Globus pallidus (tissue), 1 donor: ENCODE data around the gene ATRAID.
"Not testable (repeated sequence)": the region's sequence is repeated elsewhere in the genome, so short reads cannot be mapped to it uniquely, and the experiment has no call there.

ENCODE experiments used
- DNase-seq: peaks from one replicate; pipeline ENCODE4 v3.0.0-alpha.2; 2015; ENCODE audit warnings: low spot score

Gene ATRAID, protein sequence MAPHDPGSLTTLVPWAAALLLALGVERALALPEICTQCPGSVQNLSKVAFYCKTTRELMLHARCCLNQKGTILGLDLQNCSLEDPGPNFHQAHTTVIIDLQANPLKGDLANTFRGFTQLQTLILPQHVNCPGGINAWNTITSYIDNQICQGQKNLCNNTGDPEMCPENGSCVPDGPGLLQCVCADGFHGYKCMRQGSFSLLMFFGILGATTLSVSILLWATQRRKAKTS

GRCh38 chr2:27211943-27212625 lies at the start of gene ATRAID, which contains the start of gene SLC5A6:
ATRAID (plus strand) TSS chr2:27212041; CDS start chr2:27212369, 328 bp downstream.
SLC5A6 (minus strand) TSS chr2:27212268; CDS start chr2:27207650, 4,618 bp downstream.
- DNase-seq, result peak; percentile 91

DNA sequence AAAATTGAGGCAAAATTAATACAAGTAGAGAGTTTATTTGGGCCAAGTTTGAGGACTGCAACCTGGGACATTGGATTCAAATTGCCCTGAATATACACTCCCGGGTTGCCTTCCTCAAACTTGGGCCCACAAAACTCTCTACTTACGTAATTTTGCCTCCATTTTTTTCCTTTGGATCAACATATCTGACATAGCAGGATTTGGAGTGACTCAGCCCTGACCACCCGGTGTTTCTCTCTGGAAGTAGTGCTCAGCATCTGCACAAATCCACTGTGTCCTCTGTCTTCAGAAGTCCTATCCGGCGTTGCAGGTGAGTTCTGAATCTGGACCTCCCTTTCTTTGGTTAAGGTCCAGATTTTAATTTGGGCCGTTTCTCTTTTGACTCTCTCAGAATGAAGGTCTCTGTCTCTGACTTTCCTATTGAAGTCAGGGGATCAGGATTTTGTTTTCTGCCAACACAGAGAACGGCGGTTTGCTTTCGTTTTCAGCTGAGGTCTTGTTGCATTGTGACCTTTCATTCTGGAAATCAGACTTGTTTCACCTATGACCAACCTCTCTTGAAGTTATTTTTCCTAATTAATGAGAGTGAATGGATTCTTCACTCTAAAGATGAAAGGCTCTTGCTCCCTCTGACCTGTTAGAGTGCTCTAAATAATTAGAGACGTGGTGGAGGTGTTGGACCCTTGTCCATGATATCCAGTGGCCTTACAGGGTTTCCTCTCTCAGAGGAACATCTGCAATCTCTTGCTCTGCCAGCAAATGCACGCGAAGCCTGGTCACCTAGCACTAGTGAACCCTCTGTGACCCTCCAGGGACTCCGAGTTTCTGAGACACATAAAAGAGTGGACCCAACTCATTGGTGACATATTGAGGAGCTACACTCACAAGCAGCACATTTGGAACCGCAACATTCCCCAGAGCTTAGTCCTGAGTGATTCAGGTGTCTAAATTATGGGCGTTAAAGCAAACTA lies 49.4 kb upstream of the ATRAID start:
- DNase-seq, result no peak

DNA sequence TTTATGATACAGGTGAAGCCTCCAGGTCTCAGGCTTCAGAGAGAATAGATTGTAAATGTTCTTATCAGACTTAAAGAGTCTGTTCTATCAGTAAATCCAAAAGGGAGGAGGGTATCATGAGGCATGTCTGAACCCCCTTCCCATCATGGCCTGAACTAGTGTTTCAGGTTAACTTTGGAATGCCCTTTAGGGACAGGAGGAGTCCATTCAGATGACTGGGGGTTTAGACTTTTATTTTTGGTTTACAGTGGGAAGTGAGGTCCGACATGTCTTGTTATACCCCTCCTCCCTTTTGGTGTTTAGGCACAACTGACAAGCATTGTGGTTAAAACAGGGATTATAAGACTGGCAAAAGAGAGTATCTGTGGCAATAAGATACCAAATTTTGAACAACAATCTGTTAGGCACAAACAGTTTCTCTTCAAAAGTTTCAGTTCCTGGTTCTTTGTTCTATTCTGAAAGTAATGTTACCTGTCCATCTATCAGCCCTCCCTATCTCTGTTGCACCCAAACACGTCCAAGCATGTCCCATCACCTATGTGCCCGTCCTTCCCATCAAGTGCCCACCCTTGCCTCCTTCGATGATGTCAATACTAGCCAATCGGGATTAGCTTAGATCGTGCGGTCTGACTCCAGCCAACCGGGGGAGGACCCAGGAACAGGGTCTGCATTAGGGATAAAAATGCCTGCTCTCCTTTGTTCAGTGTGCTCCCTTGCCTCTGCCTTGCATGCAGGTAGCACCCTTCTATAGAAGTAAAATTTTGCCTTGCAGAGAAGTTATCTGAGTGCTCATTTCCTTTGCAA lies 46.7 kb upstream of the ATRAID start:
- DNase-seq, result no peak

GRCh38 chr2:27170581-27171337 lies 41.1 kb upstream of the ATRAID start:
- DNase-seq, result no peak

GRCh38 chr2:27171351-27171848 lies 40.4 kb upstream of the ATRAID start:
- DNase-seq, result no peak

- DNase-seq, result no peak
These were observed 37.2 kb upstream of the ATRAID start for GRCh38 chr2:27174638-27175037.

GRCh38 chr2:27175330-27175729 lies 36.5 kb upstream of the ATRAID start:
- DNase-seq, result no peak

- DNase-seq, result not testable (repeated sequence)
These were observed 36.1 kb upstream of the ATRAID start for GRCh38 chr2:27175781-27176180.

GRCh38 chr2:27177441-27178351 lies 34.1 kb upstream of the ATRAID start:
- no peak for DNase-seq

- no peak for DNase-seq
These were observed 33.4 kb upstream of the ATRAID start for GRCh38 chr2:27178469-27178868.

DNA sequence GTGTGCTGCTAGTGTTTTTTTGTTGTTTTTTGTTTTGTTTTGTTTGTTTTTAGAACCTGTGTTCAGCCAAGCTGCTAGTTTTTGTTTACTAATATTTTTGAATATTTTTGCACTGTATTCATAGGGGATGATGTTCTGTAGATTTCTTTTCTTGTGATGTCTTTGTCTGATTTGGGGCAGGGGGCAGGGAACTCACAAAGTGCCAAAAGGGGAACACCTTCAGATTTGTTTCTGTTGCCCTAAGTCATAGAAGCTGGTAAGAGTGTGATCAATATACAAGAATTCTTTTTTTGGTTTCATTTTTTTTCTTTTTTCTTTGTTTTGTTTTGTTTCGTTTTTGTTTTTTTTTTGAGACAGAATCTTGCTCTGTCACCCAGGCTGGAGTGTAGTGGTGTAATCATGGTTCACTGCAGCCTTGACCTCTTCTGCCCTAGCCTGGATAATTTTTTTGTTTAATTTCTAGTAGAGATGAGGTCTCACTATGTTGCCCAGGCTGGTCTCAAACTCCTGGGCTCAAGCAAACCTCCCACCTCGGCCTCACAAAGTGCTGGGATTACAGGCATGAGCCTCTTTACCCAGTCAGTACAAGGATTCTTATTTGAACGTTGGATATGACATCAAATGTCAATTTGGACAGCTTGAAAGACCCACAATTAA lies 32.4 kb upstream of the ATRAID start:
- DNase-seq, result no peak

GRCh38 chr2:27182346-27182745 lies 29.5 kb upstream of the ATRAID start:
- no peak for DNase-seq

- DNase-seq, result no peak
These were observed 27.7 kb upstream of the ATRAID start for GRCh38 chr2:27184115-27184514.

DNA sequence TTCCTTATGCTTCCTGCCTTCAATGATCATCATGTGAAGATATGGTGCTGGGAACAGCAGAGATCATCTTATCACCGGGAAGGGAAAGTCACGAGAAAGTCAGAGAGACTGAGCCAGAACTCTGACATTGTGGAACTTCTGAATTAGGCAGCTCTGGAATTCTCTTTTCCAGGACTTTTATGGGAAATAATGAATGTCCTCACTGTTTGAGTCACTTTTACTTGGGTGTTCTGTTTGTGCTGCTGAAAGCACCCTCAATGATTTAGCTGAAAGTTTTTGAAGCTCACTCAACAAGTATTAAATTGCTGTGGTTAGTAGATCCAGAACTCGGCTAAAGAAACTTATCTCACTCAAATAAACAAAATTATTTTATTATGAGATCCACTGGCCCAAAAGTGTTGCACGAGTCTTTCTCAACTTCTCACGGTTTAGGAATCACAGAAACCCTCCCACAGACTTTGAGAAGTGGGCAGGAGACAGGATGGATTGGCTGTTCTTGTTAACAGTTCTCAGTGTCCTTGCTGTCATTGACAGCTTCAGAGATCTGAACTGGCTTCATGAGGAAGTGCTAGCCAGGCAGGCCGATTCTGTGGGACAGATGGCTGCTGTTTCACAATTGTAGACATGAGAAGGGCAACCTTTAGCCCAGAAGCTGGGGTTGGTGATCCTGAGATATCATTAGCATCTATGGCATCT lies 26.4 kb upstream of the ATRAID start:
- no peak for DNase-seq

DNA sequence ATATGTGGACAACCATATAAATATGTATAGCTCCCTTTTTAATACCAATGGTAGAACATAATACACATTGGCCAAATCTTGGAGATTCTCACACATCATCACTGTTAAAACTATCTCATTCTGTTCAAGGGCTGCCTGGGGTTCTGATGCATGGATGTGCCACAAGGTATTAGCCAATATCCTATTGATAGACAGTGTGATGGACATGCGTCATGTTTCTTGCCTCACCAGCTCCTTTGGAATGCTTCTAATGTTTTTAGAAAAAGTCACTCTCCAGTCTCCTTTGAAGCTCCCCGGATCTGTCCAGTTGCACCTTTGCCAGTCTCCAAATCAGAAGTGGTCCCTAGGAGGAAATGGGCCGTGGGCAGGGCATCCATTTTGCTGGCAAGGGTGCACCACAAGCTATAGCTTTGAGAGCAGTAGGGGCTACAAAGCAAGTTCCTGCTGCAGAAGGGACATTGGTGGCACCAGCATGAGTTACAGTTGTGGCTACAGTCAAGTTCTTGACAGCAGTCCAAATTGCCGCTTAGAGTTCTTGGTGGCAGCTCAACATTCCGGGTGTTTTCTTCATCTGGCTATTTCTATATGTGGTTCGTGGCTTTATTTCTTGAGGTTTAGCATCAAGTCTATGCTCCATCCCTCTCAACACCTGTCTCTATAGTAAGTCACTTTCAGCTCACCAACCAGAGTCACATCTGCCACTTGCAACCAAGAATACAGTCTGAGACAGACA lies 25.1 kb upstream of the ATRAID start:
- DNase-seq, result no peak

- DNase-seq, result no peak
These were observed 21.9 kb upstream of the ATRAID start for GRCh38 chr2:27189989-27190388.

GRCh38 chr2:27191070-27191829 lies 20.6 kb upstream of the ATRAID start:
- peak; percentile 46 for DNase-seq
